Right ventricle myocardium inferior (tissue), 1 donor: Measurements from ENCODE around the gene ACSM3. TPM values are rescaled to one million over a fixed set of nuclear protein-coding genes. Genes with fewer than 3 reads are reported as not detected.
"Not testable (repeated sequence)": the region's sequence is repeated elsewhere in the genome, so short reads cannot be mapped to it uniquely, and the experiment has no call there.

Source experiments
- ATAC-seq: fragments of 200-7000 bp; cut with Tn5 transposase; one replicate; pipeline ENCODE4 v1.9.1; 2020; ENCODE audit warnings: mild to moderate bottlenecking, moderate library complexity
- DNase-seq: peaks from one replicate; pipeline ENCODE4 v3.0.0; 2021; ENCODE audit errors: missing footprints
- intact Hi-C: fragments of 100-400 bp; cut with DNase I; formaldehyde crosslinking; loops from one replicate; pipeline ENCODE4 v1.11.0; 2022
- total RNA-seq: library from RNA; stranded (reverse); fragmentation: NEBNext Ultra II Directional; extraction: Animal tissue kit (Norgen Biotek cat#: 25700); gene quantifications from one replicate; pipeline ENCODE4 v1.2.1, GENCODE V29; 2021
- donor health status: DM: no; HTN: yes; CAD: no; lungs with severe emphysema.

Gene ACSM3
- total RNA-seq, 1 donor from 2014 or later = 9.4 TPM

DNA sequence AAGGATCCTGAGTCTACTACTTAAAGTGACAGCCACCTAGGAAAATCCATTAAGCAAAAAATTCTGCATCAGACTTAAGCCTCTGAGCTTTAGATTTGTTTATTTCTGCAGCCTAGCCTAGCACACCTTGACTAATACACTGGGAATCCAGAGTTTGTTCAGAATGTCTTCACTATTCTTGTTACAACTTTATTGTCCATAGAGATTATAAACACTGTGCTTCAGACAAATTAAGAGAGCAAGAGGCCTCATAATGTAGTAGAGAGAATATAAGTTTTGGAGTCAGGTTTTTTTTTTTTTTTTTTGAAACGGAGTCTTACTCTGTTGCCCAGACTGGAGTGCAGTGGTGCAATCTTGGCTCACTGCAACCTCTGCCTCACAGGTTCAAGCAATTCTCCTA lies 13.3 kb upstream of the ACSM3 start:
- intact Hi-C loops = no loop called here
- ATAC-seq (no peak), DNase-seq (no peak)

DNA sequence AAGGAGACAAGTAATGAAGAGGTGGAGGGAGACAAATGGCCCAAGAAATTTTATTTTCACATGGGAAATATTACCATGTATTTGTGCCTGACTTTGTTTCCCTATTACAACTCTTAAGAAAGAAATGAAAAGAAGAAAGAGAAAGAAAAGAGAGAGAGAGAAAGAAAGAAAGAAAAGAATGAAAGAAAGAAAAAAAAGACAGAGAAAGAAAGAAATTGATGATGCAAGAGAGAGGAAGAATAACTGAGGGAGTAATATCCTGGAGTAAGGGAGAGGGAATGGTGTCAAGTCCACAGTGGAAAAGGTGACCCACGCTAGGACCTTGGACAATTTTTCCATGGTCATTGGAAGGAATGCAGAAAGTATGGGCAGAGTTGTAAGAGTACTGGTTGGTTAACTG lies 10.1 kb upstream of the ACSM3 start:
- ATAC-seq (no peak), DNase-seq (no peak)
- intact Hi-C loops = no loop called here

DNA sequence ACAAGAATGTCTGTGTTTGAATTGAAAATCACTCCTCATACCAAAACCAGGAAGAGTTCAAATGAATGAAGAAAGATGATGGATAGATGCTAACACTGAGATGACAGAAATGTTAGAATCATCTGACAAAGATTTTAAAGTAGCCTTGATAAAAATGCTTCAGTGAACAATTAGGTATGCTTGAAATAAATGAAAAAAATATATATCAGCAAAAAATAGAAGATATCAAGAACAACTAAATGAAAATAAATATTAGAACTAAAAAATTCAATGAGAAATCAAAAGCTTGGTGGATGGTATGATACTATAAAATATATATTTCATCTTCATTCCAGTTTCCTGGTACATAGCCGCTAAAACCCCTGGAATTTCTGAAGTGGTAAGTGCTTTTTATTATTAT lies 8.6 kb upstream of the ACSM3 start:
- ATAC-seq (no peak), DNase-seq (no peak)
- intact Hi-C loops = no loop called here

DNA sequence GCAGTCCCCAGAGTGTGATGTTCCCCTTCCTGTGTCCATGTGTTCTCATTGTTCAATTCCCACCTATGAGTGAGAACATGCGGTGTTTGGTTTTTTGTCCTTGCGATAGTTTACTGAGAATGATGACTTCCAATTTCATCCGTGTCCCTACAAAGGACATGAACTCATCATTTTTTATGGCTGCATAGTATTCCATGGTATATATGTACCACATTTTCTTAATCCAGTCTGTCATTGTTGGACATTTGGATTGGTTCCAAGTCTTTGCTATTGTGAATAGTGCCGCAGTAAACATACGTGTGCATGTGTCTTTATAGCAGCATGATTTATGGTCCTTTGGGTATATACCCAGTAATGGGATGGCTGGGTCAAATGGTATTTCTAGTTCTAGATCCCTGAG lies 8.0 kb upstream of the ACSM3 start:
- ATAC-seq, DNase-seq, intact Hi-C loops: not testable (repeated sequence)

DNA sequence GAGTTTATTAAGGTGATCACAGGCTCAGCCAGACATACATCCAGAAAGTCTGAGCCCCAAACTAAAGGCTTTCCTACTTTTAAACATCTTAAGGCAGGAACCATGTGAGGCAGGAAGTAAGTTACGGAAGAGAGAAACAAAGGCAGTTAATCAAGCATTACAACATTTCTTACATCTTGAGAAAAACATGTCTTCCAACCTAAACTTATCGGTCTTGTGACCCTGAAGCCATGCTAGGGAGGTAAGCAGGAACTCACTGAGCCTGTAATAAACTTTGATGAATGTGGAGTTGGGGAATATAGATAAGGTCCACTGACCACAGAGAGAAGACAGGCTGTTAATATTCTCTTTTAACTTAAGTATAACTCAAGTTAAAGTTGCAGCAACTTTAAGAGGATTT lies 3.5 kb upstream of the ACSM3 start:
- DNase-seq (no peak), ATAC-seq (no peak)

DNA sequence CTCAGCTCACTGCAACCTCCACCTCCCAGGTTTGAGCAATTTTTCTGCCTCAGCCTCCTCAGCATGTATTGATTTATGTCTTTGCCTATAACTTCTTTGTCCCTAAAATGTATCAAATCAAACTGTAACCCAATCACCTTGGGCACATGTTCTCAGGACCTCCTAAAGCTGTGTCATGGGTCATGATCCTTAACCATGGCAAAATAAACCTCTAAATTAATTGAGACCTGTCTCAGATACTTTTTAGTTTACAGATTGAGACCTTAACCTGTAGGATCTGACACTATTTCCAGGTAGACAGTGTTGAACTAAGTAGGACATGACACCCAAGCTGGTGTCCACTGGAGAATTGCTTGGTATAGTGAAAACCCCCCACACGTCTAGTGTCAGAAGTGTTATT lies 2.6 kb upstream of the ACSM3 start:
- ATAC-seq (no peak), DNase-seq (no peak)
- intact Hi-C loops = no loop called here

More for the DNA sequence above, 3.5 kb upstream of the ACSM3 start:
- intact Hi-C loops = no loop called here

DNA sequence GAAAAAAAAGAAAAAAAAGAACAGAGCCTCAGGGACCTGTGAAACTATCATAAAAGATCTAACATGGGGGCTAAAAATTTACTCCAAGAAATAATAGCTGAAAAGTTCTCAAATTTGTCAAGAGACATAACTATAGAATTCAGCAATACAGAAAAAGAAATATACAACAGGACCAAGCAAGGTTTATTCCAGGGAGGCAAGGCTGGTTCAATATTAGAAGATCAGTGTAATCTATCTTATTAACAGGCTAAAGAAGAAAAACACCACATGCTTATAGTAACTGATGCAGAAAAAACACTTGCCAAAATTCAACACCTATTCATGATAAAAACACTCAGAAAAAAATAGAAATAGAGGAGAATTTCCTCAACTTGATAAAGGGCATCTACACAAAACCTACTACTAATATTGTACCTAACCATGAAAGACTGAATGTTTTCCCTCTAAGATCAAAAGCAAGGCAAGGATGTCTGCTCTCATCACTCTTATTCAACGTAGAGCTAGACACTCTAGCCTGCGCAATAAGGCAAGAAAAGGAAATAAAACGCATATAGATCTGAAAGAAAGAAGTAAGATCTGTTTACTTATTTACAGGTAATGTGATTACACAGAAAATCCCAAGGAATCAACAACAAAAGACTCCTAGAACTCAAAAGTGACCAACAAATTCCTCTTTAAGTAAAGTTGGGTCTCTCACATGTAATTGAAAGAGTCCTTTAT lies 1.2 kb upstream of the ACSM3 start:
- intact Hi-C loops = no loop called here
- ATAC-seq (no peak), DNase-seq (no peak)

DNA sequence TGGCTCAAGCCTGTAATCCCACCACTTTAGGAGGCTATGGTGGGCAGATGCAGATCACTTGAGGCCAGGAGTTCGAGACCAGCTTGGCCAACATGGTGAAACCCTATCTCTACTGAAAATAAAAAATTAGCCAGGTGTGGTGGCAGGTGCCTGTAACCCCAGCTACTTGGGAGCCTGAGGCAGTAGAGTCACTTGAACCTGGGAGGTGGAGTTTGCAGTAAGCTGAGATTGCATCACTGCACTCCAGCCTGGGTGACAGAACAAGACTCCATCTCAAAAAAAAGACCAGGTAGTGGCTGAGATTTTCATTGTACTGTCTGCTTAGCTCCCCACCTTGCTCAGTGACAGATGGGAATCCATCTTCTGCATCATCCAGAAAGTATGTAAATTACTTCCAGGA lies 634 bp downstream of the ACSM3 start:
- ATAC-seq, DNase-seq, intact Hi-C loops: not testable (repeated sequence)

DNA sequence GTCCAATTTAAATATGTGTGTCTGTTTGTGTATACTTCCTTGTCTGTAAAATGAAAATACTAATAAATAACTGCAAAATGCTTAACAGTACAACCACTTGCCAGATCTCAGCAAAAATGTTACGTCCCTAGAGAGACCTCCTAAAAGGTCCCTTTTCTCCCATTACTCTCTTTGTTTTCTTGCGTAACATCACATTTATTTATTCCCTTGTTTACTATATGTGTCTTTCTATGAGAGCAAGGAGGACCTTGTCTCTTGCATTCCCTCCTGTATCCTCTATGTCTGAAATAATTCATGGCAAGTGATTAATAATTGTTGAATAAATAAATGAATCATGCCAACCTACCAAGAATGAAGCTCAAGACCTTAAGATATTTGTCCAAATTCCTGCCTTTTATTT lies 1.9 kb downstream of the ACSM3 start:
- ATAC-seq (no peak), DNase-seq (no peak)
- intact Hi-C loops = no loop called here

DNA sequence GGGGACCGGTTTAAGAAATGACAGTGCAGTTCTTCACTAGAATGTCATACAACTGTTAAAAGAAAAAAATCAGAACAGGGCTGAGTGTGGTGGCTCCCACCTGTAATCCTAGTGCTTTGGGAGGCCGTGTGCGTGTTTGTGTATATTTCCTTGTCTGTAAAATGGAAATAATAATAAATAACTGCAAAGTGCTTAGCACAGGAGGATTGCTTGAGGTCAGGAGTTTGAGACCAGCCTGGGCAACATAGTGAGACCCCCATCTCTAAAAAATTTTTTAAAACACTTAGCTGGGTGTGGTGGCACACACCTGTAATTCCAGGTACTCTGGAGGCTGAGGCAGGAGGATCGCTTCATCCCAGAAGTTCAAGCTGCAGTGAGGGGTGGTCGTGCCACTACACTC lies 2.5 kb downstream of the ACSM3 start:
- ATAC-seq = no peak
- intact Hi-C loops = no loop called here
- no peak for DNase-seq

DNA sequence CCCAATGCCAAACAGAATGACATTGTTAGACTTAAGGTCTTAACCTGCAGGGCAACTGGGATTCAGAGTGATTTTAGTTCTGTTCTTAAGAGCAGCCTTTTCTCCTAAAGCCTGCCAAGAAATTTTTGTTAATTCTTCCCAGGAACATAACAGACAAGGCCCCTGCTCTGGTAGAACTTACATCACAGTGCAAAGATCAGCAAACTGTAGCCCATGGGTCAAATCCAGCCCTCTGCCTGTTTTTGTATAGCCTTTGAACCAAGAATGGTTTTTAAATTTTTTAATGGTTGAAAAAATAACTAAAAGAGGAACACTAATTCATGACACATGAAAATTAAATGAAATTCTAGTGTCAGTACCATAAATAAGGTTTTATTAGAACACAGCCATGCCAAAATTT lies 3.8 kb downstream of the ACSM3 start:
- DNase-seq = no peak
- intact Hi-C loops = no loop called here
- ATAC-seq = no peak

DNA sequence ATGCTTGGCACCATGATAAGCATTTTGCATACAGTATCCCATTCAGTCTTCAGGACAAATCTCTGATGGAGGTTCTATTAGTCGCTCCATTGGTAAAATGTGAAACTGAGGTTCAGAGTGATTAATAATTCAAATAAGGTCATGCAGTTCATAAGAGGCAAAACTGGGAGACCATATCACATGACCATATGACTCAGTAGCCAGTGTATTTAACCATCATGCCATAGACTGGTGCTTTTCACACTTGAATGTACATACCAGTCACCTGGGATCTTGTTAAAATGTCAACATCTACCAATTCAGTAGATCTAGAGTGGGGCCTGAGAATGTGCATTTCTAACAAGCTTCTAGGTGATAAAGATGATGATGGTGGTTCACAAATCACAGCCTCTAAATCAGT lies 4.3 kb downstream of the ACSM3 start:
- DNase-seq (no peak), ATAC-seq (no peak)
- intact Hi-C loops = no loop called here

DNA sequence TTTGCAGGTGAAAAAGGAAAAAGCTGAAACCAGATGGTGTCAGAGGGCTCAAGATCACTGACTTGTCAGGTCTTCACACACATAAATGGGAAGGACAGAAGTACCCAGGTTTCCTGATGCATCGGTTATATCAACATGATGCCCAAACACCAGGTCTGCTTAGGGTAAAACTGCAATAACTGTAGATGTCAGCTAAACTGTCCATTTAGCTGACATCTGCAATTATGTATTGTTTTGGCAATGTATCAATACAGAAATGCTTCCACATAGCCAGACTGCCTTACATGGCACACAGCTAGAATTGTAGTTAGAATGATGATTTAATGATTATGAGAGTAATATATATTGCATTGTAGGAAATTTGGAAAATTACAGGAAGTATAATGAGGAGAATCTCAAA lies 5.0 kb downstream of the ACSM3 start:
- ATAC-seq (no peak), DNase-seq (no peak)
- intact Hi-C loops = no loop called here

DNA sequence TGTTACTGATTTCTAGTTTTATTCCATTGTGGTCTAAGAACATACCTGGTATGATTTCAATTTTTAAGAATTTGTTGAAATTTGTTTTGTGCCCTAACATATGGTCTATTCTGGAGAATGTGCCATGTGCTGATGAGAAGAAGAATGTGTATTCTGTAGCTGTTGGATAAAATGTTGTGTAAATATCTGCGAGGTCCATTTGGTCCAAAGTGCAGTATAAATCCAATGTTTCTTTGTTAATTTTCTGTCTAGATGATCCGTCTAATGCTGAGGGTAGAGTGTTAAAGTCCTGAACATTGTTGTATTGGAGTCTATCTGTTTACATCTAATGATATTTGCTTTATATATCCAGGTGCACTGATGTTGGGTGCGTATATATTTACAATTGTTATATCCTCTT lies 9.9 kb downstream of the ACSM3 start:
- intact Hi-C loops = no loop called here
- ATAC-seq (no peak), DNase-seq (no peak)

DNA sequence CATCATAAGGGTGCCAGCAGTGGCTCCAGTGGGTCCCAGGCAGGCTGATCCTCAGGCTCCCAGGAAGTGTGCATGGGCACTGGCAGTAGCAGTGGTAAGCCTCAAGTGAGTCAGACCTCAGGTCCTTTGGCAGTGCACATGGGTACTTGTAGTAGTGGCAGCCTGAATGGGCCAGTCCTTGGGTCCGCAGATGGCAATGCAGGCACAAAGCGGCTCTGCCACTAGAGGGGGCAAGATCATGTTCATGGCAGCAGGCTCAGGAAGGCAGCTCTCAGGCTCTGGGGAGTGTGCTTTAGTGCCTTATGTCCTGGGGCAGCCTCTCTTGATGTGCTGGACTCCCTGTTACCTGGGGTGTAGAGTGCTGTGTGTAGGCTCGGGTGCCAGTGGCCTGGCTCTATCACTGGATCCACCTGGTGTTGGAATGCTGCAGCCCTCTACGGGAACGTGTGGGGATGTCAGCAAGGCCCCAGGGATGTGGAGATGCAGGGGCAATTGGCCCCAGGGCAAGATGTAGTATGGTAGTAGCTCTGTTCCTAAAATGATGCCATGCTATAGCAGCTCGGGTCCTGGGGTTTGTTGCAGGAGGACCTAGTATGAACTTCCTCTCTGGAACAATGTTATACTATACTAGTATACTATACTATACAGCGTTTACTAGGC lies 11.0 kb downstream of the ACSM3 start:
- DNase-seq (peak; percentile 70), ATAC-seq (peak; percentile 68)
- intact Hi-C loops = no loop called here

DNA sequence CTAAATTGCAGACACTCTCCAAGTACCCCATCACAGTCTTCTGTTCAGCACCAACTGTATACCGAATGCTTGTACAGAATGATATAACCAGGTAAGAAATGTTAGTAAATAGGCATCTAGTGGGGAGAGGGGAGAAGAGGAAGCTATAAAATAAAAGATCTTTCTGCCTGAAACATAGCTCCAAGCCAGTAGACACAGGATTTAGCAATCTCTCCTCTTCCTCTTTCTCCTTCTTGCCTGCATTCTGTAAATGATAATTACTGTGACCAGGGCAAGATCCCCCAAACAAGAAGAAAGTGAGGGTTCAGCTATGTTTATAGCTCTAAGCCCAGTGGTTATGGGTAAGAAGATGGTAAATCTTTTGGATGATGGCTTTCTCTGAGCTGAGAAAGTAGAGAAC lies 17.9 kb downstream of the ACSM3 start:
- DNase-seq = no peak
- no peak for ATAC-seq
- intact Hi-C loops = no loop called here

DNA sequence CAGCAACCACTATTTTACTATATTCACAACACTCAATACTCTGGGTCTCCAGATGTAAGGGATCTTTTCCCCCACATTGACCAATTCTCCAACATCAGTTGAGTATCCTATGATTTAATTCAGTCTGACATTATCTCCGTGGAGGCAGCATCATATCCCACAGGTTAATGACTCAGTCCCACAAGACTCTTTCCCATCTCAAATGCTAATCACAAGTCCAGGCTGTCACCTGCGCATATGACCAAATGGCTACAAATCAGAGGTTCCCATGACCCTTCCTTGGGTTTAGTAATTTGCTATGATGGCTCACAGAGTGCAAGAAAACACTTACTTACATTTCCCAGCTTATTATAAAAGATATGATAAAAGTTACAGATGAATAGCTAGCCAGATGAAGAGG lies 18.7 kb downstream of the ACSM3 start:
- ATAC-seq = no peak
- DNase-seq = no peak
- intact Hi-C loops = no loop called here

DNA sequence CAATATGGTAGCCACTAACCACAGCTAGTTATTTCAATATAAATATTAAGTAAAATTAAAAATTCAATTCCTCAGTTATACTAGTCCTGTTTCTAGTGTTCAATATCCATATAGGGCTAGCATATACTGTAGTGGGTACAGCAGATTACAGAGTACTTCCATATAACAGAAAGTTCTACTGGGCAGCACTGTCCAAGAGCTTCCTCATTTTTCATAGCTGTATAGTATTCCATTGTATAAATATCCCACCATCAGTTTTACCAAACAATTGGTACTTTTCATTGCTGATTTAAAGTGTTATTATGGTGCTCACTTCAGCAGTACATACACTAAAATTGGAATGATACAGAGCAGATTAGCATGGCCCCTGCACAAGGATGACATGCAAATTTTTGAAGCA lies 20.4 kb downstream of the ACSM3 start:
- intact Hi-C loops = no loop called here
- ATAC-seq (no peak), DNase-seq (no peak)

DNA sequence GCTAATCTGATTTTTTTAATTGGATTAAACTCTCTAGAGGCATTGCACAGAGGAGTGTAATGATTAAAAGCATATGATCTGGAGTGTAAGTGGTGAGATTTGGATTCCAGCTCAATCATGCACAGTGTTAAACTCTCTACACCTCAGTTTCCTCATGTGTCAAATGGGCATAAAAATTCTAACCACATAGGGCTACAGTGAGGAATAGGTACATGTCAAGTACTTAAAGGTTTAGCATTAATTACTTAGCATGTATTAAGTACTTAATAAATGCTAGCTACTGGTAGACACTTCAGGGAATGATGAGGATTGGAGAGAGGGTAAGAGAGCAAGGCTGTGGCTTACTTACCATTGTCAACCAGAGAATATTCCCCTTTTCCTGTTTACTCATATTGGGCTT lies 25.3 kb downstream of the ACSM3 start:
- DNase-seq = no peak
- intact Hi-C loops = no loop called here
- no peak for ATAC-seq

DNA sequence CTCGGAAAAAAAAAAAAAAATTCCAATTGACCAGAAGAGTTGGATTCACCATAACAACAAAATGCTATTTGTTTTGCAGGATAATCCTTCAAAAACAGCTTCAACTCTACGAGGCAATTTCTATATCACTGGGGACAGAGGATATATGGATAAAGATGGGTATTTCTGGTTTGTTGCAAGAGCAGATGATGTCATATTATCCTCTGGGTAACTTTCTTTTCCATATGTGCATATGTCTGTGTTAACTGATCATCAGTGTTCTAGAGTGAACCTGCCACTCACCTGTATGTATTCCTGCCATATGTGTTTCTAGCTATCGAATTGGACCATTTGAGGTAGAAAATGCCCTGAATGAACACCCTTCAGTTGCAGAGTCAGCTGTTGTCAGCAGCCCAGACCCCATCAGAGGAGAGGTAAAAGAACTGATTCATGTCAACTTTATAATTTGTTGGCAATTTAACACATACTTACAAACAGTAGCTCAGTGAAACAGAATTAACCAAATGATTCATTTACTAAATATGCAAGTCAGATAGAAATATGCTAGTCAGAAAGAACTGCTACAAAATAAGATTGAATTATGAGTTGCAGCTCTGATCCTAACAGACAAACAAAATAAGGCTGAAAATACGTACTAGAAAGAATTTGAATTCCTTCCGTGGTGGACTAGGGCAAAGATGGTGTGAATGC lies 28.3 kb downstream of the ACSM3 start:
- intact Hi-C loops = no loop called here
- no peak for DNase-seq
- ATAC-seq = no peak
